ENCODE data around the gene HIPK3.
"Not testable (repeated sequence)": the region's sequence is repeated elsewhere in the genome, so short reads cannot be mapped to it uniquely, and the experiment has no call there.

Gene HIPK3

DNA sequence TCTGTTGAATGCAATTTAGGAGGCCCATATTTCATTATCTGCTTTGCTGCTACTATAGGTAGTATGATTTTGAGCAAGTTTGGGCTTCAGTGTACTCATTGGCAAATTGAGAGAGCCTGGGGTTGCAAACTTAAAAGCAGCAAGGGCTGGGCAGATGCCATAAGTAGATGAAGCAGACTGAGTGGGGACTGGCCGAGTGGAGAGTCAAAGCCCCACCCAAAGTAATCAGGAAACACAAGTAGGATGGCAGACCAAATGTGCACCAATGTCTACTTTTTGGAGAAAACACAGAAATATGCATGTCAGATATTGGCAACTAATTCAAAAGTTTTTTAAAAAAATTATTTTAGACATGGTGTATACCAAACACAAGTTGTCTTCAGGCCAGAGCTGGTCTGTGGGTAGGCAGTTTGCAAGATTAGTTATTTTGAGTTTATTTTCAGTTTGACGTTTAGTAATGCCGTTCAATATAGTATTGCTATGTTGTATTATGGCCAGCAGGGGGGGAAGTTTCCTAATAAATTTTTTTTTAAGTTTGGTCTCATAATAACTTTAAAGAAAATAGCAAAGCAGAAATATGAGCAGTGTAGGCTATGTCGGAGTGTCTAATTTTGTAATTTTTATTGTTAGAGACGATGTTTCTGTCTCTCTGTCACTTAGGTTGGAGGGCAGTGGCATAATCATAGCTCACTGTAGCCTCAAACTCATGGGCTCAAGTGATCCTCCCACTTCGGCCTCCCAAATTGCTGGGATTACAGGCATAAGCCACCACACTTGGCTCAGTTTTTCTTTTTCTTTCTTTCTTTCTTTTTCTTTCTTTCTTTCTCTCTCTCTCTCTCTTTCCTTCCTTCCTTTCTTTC is 105.1 kb downstream of the HIPK3 start:
- DNase-seq = peak; percentile 56

DNA sequence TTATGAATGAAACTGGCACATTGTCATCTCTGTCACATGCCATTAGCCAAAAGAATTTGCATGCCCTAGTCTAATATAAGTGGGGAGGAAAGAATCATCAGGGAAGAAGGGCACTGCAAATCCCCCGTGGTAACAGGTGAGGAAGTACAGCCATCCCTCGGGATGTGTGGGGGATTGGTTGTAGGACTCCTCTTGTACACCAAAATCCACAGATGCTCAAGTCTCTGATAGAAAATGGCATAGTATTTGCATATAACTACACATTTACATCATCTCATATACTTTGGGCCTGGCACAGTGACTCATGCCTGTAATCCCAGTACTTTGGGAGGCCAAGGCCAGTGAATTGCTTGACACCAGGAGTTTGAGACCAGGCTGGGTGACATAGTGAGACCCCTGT is 109.7 kb downstream of the HIPK3 start:
- no peak for DNase-seq

DNA sequence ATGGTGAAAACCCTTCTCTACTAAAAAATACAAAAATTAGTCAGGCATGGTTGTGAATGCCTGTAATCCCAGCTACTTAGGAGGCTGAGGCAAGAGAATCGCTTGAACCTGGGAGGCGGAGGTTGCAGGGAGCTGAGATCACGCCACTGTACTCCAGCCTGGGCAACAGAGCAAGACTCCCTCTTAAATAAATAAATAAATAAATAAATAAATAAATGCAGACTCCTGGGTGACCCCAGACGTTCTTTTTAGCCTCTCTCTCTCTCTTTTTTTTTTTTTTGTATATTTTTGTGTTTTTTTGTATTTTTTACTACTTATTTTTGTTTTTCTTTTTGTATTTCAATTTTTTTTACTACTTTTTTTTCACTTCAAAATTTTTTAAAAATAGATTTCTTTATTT is 111.3 kb downstream of the HIPK3 start:
- not testable (repeated sequence) for DNase-seq

DNA sequence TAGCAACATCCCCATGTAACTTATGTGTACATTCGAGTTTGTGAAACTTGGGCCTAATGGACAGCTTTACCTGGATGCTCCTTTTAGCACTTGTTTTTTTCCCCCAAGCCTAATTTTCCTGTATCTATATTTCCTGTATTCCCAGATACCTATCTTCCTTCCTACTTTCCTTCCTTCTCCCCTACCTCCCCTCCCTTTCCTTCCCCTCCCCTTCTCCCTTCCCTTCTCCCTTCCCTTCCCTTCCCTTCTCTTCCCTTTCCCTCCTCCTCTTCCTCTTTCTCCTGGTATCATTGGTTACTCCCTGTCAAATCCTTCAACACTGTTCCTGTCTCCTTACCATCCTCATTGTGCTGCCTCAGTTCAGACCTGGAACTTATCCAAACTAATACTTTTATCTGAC is 111.8 kb downstream of the HIPK3 start:
- peak; percentile 35 for DNase-seq

DNA sequence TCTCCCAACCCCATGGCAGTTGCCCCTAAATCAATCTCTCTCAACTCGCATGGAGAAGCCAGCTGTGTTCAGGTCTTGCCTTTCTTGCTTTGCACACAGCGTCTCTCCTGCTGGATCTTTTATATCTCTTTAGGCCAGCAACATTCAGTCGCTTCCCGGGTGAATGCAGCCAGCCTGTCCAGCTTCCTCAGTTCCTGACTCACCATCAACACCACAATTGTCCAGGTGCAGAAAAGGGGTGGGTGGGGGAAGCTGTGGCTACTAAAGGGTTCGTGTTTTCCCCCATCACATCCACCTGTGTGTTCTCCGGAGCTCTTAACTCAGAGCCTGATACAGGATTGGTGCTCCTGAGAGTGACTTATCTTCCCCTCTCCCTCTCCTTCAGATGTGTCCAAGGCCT is 116.5 kb downstream of the HIPK3 start:
- DNase-seq = no peak

DNA sequence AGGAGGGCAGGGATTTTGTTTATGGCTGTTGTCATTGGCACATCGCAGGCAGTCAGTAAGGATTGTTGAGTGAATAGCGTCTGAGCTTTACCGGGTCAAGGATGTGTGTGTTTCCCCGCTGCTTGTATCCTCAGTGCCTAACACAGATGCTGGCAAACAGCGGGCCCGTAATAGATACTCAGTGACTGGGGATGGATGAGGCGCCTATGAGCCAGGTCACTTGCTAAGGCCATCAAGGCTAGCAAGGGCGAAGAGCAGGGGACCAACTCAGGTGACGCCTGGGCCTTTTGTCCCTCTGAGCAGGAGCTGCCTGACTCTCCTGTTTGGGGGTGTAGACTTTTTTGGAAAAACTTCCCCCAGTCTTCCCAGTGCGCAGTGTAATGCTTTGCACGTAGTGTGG is 118.1 kb downstream of the HIPK3 start:
- DNase-seq = peak; percentile 38

DNA sequence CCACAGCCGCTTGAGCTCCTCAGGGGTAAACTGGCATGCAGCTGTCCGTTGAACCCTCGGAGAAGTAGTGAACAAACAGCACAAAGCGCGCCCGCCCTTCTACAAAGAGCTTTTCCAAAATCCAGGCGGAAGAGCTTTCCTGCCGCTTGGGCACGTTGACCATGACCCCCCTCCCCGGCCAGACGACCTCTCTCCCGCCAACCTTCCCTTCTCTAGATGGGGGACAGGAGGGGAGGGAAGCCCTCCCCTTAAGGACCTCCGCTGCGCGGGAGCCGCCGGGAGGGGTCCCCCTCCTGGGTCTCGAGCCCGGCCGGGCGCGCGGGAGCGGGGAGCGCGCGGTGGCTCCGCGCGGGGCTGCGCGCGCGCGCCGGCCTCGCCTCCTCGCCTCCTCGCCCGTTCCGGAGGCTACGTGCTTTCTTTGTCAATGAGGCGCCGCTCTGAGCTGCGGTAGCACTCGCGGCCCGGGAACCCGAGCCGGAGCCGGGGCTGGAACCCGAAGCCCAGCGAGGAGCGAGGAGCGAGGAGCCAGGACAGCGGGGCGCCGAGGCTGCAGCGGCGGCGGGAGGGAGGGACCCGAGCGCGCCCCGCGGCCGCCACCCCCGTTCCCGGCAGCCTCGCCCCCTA is 118.6 kb downstream of the HIPK3 start, which contains the start of gene KIAA1549L:
Gene KIAA1549L, plus strand, starts transcription at position 421 of the 624 bp plus-strand sequence.
- DNase-seq = peak; percentile 85

DNA sequence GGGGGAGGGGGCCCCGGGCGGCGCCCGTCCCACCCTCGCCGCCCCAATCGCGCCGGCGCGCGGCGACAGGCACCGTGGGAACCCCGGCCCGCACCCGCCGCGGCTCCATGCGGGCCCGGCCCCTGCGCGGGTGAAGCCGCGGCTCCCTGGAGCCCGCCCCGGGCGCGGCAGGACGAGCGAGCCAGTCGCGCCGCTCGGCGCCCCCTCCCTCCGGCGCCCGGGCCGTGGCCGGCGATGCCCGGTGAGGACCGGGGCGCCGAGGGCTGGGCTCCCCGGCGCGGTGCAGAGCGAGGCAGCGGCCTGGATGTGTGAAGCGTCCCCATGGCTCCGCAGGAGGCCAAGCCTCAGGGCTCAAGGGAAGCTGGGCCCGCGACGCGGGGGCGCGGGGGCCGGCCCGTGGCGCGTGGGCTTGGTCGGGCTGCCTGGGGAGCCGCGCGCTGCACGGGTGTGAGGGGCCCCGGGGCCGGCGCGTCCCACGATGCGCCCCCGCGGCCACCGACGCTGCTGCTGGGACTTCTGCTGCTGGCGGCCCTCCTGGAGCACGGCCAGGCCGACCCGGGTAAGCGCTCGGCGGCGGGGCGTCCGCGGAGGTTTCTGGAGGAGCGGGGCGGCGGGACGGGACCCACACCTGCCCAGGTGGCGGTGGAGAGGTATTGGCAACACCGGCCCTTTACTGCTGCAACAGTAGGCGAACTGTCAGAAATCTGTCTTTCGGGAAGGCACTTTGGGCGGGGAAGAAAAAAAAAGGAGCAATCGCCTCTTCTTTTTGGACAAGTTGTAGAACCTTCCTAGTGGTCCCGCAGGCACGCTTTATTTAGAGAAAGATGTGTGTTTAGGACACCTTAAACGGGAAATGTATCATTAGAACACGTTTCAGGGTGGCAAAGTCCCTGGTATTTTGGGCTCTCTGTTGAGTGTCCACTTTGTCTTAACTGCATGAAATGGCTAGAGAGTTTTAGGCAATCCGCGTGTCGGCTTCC is 119.4 kb downstream of the HIPK3 start:
- DNase-seq = peak; percentile 82

DNA sequence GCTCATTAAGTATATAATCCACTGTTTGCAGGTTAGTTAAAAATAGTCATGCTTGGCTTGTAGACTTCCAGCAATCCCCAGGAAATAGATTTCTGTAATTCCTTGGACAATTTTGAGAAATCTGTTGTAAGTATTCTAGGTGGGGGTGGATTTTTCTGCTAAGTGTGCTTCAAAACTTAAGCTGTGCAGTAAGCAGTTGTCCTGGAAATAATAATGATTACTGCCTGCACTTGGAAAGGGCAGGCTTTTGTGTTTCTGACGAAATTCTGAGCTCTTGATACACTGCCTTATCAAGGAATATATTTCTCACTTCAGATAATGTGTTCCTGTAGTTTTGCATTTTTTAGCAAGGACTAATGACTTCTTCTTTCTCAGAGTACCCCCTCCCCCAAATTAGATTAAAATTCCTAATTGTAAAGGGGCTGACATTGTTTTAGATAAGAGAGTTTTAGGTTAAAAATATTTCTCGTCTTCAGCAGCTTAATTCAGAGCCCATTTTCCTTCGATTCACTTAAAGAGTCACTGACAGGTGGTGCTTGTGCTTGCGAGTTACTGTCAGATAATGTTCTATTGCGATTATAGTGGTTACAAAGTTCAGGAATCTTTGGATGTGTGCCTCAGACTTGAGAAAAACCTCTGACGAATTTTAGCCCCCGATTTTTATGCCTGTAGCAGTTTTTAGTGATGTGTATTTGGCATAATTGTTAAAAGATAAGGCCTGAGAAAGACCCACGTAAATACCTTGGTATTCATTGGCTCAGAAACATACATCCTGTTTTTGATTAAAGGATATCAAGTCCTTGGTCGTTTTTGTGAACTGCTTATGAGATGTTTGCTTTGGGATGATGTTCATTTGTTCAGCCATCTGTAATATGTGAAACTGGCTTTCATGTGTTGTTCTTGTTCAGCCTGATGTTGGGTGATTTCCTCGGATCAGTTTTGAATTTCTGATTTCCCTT is 120.5 kb downstream of the HIPK3 start:
- peak; percentile 44 for DNase-seq

DNA sequence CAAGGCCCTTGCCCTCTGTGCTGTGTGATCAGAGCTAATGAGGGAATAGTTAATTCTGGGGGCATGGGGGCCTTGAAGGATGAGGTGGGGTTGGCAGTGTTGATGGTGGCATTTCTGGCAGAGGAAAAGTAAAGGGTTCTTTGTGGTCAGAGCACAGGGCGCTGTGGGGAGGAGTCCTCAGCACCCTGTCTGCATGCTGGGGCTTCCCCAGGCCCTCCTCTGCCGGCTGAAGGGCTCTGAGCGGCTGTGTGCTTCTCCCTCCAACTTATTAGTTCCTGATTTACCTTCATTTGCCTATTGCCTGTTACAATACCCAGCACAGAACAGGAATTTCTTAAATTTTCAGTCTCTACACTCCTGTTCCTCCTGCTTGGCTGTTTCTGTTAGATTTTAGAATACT is 122.8 kb downstream of the HIPK3 start:
- DNase-seq = no peak

DNA sequence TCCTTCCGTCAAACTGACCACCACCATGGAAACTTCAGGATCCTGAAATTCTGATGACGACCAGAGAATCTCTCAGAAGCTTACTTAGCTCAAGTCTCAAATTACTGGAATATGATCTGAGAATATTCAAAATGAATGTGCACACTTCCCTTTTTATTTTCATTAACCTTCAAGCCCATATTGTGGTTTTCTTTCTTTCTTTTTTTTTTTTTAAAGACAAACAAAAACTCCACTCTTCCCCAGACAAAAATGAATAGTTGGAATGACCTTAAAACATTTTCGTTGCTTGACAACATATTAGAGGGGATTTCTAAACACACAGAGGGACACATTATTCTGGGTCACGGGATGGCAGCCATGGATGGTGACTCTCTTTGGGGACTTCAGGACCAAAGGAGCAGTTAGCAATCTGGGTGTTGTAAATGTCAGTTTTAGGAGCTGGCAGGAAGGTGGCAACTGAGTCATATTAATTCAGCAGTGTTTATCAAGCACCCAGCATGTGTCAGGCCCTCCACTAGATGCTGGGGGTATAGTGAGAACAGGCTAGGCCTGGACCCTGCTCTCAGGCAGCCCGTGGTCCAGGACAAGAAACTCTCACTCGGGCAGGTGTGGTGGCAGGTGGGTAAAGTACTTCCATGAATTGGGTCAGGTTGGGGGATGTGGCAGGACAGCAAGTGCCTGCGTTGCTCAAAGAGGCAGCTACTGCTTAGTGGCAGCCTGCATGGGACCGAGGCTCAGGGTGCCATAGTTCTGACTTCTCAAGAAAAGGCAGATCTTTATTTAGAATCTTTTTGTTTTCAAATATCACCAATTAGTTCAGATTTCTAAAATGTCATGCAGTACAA is 126.1 kb downstream of the HIPK3 start:
- DNase-seq = no peak

DNA sequence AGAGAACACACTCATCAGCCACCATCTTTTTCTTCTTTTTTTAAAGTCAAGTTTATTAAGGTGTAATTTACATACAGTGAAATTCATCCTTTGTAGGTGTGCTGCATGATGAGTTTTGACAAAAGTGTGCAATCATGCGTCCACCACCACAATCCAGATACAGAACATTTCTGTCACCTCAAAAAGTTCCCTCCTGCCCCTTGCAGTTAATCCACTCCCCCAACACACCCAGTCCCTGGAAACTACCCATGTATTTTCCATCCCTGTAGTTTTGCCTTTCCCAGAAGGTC is 126.7 kb downstream of the HIPK3 start:
- no peak for DNase-seq

DNA sequence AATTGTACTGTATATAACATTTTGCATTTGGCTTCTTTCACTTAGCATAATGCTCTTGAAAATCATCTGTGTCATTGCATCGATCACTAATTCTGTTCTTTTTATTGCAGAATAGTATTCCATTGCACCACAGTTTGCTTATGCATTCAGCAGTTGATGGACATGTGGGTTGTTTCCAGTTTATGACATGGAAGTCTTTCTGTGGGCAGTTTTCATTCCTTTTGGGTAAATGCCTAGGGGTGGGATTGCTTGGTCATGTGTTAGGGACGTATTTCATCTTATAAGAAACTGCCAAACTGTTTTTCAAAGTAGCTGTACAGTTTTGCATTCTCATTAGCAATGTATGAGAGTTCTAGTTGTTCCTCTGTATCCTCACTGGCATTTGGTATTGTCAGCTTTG is 127.0 kb downstream of the HIPK3 start:
- no peak for DNase-seq

DNA sequence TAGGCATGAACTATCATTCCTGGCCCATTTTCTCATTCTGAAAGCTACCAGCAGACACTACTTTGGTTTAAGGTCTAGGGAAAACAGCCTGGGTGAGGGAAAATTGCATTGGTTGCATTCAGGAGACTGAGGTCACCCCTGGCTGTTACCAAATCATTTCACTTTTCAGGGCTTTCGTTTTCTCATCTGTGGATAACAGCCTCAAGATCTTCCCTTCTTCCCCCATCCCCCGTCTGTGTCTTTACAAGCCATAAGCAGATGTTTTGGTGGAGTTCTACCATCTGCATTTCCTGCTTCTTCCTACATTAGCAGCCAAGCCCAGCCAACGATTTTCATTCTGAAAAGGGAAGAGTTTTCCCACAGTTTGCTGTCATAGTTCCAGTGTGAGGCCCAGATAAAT is 130.4 kb downstream of the HIPK3 start:
- peak; percentile 12 for DNase-seq

DNA sequence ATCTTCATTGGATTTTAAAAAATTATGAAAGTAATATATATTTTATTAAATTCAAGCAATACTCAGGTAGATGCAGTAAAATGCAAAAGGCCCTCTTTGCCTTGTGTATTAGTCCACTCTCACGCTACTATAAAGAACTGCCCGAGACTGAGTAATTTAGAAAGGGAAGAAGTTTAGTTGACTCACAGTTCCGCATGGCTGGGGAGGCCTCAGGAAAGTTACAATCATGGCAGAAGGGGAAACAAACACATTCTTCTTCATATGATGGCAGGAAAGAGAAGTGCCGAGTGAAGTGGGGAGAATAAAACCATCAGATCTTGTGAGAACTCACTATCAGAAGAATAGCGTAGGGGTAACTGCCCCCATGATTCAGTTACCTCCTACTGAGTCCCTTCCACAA is 130.8 kb downstream of the HIPK3 start:
- no peak for DNase-seq

DNA sequence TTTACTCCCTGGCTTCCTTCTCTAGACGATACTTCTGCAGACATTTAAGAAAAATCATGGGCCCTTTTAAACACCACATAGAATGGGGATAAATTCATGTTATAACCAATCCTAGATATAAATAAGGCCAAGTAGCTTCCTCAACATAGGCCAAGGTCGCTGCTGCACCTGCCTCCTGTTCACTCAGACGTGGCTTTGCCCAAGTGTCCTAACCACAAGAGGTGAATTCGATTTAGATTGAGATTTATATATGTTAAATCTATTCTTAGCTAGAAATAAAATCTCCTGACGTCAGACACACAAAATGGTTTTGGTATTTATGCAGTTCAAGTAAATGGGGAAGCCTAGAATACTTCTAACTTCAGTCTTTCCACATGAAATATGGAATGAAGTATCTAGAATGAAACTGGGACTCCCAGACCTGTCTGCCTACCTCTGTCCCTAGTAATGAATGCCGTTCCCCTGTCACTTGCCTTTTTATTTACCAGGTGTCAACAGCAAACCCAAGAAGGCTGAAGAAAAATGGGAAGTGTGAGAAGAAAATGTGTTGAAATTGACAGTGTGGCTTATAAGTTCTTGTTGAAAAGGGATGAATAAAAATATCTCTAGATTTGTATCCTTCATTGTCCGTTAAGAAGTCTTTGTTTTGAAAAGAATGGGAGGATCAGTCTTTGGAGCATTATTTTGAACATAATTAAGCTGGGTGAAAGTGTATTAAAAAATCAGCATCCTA is 131.8 kb downstream of the HIPK3 start:
- no peak for DNase-seq

DNA sequence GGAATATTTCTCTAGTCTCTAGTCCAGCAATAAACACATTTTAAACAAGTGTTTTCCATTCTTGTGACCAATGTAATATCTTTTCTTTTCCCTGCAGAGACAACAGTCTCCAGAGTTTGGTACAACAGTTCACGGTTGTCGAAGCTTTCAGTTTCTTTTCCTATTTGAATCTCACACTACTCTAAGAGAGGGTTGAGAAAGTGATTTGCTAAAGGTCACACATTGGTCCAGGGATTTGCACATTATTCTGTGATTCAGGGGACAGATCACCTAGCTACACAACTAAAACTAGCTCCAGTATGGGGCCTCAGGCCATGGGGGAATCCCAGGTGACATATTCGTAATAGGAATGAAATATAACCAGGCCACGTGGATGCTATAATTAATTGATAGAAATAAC is 132.5 kb downstream of the HIPK3 start:
- DNase-seq = no peak

DNA sequence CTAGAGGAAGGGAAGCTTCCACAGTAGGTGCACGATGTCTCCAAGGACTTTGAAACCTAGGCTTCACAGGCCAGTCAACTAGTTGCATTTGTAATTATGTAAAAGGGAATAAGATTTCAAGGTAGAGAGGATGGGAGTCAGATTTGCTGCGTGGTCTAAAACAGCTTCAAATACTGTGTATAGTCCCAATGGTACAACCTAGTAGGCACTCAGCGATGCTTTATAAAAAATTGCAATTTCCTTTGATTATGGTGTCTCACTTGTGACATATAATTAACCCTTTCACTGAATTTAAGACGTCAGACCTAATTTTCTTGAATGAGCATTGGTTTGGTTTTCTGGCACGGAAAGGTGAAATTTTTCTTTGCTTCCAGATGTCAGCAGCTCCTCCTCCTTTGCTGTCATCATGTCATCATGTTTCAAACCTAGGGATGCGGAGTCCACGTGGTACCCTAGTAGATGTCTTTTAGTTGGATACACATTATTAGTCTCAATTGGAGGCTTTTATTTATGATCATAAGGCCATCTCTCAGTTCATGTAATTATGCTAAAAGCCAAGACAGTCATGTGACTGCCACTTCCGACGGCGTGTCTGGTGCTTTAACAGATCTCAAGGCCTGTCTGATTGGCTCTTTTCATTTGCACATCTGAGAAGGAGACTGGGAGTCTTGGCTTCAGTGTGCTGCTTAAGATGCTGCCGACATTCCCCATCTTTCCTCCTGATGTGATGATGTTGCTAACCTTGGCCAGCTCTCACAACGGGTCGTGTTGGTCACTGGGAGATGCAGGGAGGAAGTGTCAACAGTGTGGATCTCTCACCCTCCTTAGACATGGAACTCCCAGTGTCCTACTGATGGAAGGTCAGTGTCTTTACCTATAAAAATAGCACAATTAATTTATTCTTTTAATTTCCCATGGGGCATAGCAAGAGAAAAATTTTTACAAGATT is 134.0 kb downstream of the HIPK3 start:
- no peak for DNase-seq

DNA sequence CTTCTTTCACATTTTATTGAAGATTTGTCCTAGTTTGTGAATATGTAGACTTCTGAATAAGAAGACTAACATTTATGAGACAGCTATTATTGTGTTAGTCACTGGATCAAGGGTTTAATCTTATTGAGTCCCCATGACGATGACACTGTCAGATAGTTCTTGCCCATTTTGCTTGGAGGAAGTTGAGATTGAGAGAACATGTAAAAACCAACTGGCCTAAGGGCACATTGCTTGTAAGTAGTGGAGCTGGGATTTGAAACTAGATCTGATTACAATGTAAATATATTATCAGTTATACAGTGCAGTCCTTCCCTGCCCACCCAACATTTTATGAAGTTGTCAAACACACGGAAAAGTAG is 134.7 kb downstream of the HIPK3 start:
- peak; percentile 49 for DNase-seq
